NCI-H128 (cell line): ENCODE measurements around the gene MRPL51.
"Not testable (repeated sequence)": the region's sequence is repeated elsewhere in the genome, so short reads cannot be mapped to it uniquely, and the experiment has no call there.

ENCODE experiments used
- DNase-seq: peaks from one replicate; lab custom pipeline; 2025; ENCODE audit not compliant: unreplicated experiment; lab: John Stamatoyannopoulos, UW

The MRPL51 gene

GRCh38 chr12:6532051-6532926, 39.2 kb upstream of the MRPL51 start:
- peak; percentile 62 for DNase-seq

GRCh38 chr12:6530576-6531260, 37.7 kb upstream of the MRPL51 start:
- no peak for DNase-seq

GRCh38 chr12:6529291-6529737, 36.3 kb upstream of the MRPL51 start:
- DNase-seq, result no peak

GRCh38 chr12:6528539-6529235, 35.6 kb upstream of the MRPL51 start:
- no peak for DNase-seq

- DNase-seq, result no peak
Observed at GRCh38 chr12:6527711-6528110, 34.6 kb upstream of the MRPL51 start.

GRCh38 chr12:6526766-6527525, 33.9 kb upstream of the MRPL51 start:
- DNase-seq, result no peak

DNA sequence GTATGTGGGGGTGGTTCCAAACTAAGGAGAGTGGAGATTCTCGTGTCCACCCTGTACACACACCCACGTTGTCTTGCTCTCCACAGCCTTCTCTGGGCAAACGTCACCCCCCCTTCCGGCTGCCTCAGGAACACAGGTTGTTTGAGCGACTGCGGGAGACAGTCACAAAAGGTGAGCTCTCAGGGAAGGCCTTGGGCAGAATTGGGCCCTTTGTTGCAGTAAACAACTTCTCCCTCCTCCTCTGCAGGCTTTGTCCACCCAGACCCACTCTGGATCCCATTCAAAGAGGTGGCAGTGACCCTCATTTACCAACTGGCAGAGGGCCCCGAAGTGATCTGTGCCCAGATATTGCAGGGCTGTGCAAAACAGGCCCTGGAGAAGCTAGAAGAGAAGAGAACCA, 33.1 kb upstream of the MRPL51 start:
- DNase-seq, result no peak

DNA sequence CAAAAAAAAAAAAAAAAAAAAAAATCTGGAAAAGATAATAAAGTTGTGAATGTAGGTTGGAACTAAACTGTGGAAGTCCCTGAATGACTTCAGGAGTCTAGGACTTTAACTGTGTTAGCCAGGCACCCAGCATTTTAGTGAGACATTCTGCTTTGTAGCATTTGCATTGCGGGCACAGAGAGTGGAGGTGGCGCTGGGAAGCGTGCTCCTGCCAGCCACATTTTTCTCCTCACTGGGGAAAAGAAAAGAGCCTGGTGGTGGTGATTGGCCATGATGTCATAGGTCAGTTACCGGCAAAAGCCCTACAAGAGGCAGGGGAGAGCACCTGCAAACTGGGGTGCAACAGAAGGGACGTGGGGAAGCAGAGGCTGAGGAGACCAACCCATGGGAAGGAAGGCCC, 31.6 kb upstream of the MRPL51 start:
- DNase-seq, result no peak

DNA sequence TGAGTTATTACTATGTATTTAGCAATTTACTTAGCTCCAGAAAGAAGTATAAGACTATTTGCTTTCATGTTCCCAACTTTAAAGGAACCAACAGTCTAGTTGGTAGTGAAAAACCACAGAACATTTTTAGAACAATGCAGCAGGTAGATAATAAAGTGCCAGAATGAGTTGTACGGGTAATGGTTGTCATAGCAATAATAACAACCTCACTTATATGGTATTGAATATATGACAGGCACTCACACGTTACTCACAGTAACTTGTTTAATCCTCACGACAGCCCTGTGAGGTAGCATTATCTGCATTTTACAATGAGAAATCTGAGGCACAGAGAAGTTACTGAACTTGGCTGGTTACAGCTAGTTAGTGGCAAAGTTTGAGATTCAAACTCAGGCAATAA, 30.6 kb upstream of the MRPL51 start:
- no peak for DNase-seq

DNA sequence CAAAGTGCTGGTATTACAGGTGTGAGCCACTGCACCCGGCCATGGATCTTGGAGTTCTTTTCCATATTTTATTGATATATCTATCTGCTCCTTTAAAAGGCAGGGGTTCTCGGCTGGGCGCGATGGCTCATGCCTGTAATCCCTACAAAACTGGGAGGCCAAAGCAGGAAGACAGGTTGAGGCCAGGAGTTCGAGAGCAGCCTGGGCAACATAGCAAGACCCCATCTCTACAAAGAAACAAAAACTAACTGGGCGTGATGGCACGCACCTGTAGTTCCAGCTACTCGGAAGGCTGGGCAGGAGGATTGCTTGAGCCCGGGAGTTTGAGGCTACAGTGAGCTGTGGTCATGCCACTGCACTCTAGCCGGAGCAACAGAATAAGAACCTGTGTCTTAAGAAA, 29.1 kb upstream of the MRPL51 start:
- DNase-seq, result no peak

DNA sequence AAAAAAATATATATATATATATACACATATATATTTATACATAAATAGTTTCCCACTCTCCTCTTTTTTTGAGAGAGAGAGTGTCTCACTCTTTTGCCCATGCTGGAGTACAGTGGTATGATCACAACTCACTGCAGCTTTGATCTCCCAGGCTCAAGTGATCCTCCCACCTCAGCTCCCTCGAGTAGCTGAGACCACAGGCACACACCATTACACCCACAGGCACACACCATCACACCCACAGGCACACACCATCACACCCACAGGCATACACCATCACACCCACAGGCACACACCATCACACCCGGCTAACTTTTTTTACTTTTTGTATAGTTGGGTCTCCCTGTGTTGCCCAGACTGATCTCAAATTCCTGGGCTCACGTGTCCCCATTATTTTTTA, 27.1 kb upstream of the MRPL51 start:
- no peak for DNase-seq

DNA sequence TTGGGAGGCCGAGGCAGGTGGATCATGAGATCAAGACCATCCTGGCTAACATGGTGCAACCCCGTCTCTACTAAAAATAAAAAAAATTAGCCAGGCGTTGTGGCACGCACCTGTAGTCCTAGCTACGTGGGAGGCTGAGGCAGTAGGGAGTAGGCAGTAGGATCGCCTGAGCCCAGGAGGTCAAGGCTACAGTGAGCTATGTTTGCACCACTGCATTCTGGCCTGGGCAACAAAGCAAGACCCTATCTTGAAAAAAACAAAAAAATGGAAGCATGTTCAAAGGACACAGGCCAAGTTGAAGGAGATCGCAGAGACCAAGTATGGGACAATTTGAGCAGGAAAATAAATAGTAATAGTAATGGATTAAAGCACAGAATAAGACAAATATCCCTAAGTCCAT, 15.0 kb upstream of the MRPL51 start:
- no peak for DNase-seq

DNA sequence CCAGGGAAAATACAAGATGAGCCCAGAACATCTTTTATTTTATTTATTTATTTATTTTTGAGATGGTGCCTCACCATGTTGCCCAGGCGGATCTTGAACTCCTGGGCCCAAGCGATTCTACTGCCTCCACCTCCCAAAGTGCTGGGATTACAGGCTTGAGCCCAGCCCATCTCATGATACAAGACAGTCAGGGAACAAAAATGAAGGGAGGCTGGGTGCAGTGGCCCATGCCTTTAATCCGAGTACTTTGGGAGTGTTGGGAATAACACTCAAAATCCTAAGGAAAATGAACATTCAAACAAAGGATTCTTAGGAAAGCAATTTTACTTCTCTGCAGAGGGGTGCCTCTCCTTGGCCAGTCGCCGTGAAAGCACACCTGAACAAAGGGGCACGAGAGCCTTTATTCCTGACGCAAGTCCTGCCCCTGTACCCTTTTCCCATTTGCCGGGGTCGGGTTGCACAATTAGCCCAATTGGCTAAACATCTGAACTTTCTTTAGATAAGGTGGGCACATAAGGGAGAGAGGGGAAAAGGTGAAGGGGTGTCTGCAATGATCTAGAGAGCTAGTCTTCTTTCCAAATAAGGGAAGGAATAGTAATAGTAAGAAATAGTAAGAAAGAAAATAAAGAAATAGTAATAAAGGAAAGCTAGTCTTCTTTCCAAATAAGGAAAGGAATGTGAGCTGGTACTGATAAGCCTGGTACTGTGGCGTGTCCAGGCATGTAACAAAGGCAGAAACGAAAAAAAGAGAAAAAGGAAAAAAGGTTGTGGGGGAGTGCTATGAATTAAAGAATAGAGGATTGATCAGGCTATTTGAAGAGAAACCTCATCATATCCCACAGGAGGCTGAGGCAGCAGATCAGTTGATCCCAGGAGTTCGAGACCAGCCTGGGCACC, 14.3 kb upstream of the MRPL51 start:
- no peak for DNase-seq

GRCh38 chr12:6500466-6500865, 7.4 kb upstream of the MRPL51 start:
- no peak for DNase-seq

DNA sequence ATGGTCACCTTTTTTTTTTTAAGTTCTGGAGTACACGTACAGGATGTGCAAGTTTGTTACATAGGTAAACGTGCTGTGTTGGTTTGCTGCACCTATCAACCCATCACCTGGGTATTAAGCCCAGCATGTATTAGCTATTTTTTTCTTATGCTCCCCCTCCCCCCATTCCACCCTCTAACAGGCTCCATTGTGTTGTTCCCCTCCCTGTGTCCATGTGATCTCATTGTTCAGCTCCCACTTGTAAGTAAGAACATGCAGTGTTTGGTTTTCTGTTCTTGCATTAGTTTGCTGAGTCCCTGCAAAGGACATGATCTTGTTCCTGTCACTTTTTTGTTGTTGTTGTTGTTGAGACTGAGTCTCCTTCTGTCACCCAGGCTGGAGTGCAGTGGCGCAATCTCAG, 4.2 kb upstream of the MRPL51 start:
- not testable (repeated sequence) for DNase-seq

GRCh38 chr12:6494968-6495367, 1.9 kb upstream of the MRPL51 start:
- peak; percentile 2 for DNase-seq

- no peak for DNase-seq
Observed at GRCh38 chr12:6494258-6494743, 1.2 kb upstream of the MRPL51 start.

DNA sequence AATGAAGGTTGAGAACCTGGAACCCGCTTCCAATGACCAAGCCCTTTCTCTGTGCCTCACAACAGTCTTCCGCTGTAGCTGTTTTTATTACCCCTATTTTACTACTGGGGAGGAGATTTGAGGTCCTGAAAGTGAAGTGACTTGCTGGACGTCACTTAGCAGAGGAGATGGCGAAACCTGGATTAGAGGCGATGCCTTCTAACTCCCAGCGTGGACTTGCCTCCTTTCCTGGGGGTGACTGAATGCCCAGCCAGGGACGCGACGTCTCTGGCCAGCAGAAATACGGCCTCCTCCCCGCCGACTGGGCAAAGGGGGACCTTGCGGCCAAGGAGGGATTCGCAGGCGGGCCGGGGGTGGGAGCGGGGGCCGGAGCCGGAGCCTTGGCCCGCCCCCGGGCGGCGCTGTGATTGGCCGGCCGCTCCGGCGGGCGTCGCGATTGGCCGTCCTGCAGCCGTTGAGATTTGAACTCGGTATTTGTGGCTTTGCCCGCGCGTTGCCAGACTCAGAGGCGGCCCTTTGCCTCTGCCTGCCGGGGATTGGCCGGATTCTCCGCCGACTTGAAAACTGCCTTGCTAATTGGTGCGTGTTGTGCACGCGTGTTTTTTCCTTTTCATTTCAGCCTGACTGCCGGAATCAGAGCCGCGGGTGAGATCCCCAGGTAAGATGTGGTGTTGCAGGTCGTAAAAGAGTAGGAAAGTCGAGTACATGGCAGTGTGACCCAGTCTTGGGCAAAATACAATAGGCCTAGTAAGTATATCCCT, 615 bp upstream of the MRPL51 start, which contains the start of gene NCAPD2:
NCAPD2 (plus strand) TSS at position 606 of the 761 bp plus-strand sequence. CDS start 997 bp downstream, outside the sequence.
- DNase-seq, result peak; percentile 96

DNA sequence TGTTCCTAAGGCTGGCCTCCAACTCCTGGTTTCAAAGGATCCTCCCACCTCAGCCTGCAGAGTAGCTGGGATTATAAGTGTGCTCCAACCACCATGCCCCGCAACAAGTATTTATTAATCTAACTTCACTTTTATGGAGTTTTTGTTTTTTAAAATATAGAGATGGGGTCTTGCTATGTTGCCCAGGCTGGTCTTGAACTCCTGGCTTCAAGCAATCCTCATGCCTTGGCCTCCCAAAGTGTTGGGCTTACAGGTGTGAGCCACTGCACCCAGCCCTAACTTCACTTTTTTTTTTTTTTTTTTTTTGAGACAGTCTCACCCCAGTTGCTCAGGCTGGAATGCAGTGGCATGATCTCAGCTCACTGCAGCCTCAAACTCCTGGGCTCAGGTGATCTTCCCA, 2.4 kb downstream of the MRPL51 start:
- DNase-seq, result not testable (repeated sequence)
